Fibroblast of mammary gland (primary cell): ENCODE measurements around the gene LRP2BP.
"Not testable (repeated sequence)": the region's sequence is repeated elsewhere in the genome, so short reads cannot be mapped to it uniquely, and the experiment has no call there.

Experiments
- DNase-seq: peaks from one replicate; pipeline ENCODE4 v3.0.0-alpha.2; 2010; ENCODE audit warnings: low read depth
- H3K4me3 ChIP-seq: 2 replicates; pipeline ENCODE4 v1.5.1; 2011; ENCODE audit warnings: low read depth, mild to moderate bottlenecking, low read length, moderate library complexity; ENCODE audit not compliant: control insufficient read depth
- CTCF ChIP-seq: conservative IDR thresholded peaks from 2 replicates; pipeline ENCODE4 v1.5.1; 2011; ENCODE audit warnings: low read depth, low read length, inconsistent platforms; ENCODE audit not compliant: control insufficient read depth, insufficient read depth

The LRP2BP gene

GRCh38 chr4:185322803-185323202 is 72.9 kb downstream of the LRP2BP start:
- no peak overlapping the region for H3K4me3 ChIP-seq
- TF ChIP-seq CTCF = no peak
- DNase-seq = no peak

GRCh38 chr4:185318679-185319078 is 77.0 kb downstream of the LRP2BP start:
- no peak for DNase-seq
- no peak overlapping the region for H3K4me3 ChIP-seq
- TF ChIP-seq CTCF = no peak

- peak; percentile 2 for TF ChIP-seq CTCF
- no peak for DNase-seq
These were observed 77.8 kb downstream of the LRP2BP start for GRCh38 chr4:185317880-185318279.

GRCh38 chr4:185317462-185317861 is 78.3 kb downstream of the LRP2BP start:
- DNase-seq, H3K4me3 ChIP-seq: not testable (repeated sequence)

More at GRCh38 chr4:185317880-185318279, 77.8 kb downstream of the LRP2BP start:
- H3K4me3 ChIP-seq = no peak overlapping the region
